Endodermal cell (in vitro differentiated cells): ENCODE data around the gene PLEKHG4B. TPM values are rescaled to one million over a fixed set of nuclear protein-coding genes. Genes with fewer than 3 reads are reported as not detected.

Experiments
- DNase-seq: peaks from one replicate; pipeline ENCODE4 v3.0.0-alpha.2; 2017
- H3K27ac ChIP-seq: 2 replicates; pipeline ENCODE4 v1.5.1; 2013; ENCODE audit warnings: mild to moderate bottlenecking, low read depth, low read length, moderate library complexity
- H3K27me3 ChIP-seq: 2 replicates; pipeline ENCODE4 v1.6.1; 2013; ENCODE audit warnings: mild to moderate bottlenecking, low read length, moderate library complexity; ENCODE audit not compliant: insufficient read depth, control insufficient read depth, poor library complexity, severe bottlenecking
- H3K36me3 ChIP-seq: 2 replicates; pipeline ENCODE4 v1.7.0; 2013; ENCODE audit warnings: mild to moderate bottlenecking, low read length, moderate library complexity; ENCODE audit not compliant: control insufficient read depth, insufficient read depth
- H3K4me1 ChIP-seq: one replicate; pipeline ENCODE4 v1.7.0; 2013; ENCODE audit warnings: low read length; ENCODE audit not compliant: control insufficient read depth, insufficient read depth
- H3K4me3 ChIP-seq: 2 replicates; pipeline ENCODE4 v1.5.1; 2013; ENCODE audit warnings: mild to moderate bottlenecking, low read length, moderate library complexity
- H3K9ac ChIP-seq: 2 replicates; pipeline ENCODE4 v1.6.1; 2013; ENCODE audit warnings: mild to moderate bottlenecking, low read length, moderate library complexity; ENCODE audit not compliant: poor library complexity, severe bottlenecking; ENCODE audit errors: extremely low read depth
- H3K9me3 ChIP-seq: 2 replicates; pipeline ENCODE4 v1.6.1; 2013; ENCODE audit warnings: mild to moderate bottlenecking, low read length, moderate library complexity; ENCODE audit not compliant: control insufficient read depth
- H3K27ac Mint-ChIP-seq: 2 replicates; pipeline ENCODE4 v1.8.0; 2020; ENCODE audit warnings: mixed read lengths
- H3K27me3 Mint-ChIP-seq: 2 replicates; pipeline ENCODE4 v1.8.0; 2021; ENCODE audit warnings: mild to moderate bottlenecking, mixed read lengths; ENCODE audit not compliant: insufficient read depth
- H3K36me3 Mint-ChIP-seq: 2 replicates; pipeline ENCODE4 v1.8.0; 2020; ENCODE audit warnings: low read depth, mixed read lengths
- H3K4me1 Mint-ChIP-seq: 2 replicates; pipeline ENCODE4 v1.8.0; 2020; ENCODE audit warnings: mixed read lengths
- H3K4me3 Mint-ChIP-seq: 2 replicates; pipeline ENCODE4 v1.8.0; 2020; ENCODE audit warnings: mild to moderate bottlenecking, moderate library complexity, mixed read lengths
- H3K9me3 Mint-ChIP-seq: 2 replicates; pipeline ENCODE4 v1.8.0; 2020; ENCODE audit warnings: mild to moderate bottlenecking, mixed read lengths
- WGBS, 2 experiments: methylation state at CpG; one replicate each; pipeline versions ENCODE4 v1.1.5 to v1.1.7; 2013; ENCODE audit warnings: missing lambda C conversion rate in 2 of 2, mixed read lengths in 1 of 2; ENCODE audit not compliant: insufficient coverage in 1 of 2, insufficient read length in 1 of 2; 5-methylcytosine and 5-hydroxymethylcytosine counted together
- total RNA-seq, 2 donors: library from RNA; stranded (reverse); fragmentation: NEBNext Ultra II Directional in 1 of 2; extraction: Animal tissue kit (Norgen Biotek cat#: 25700) in 1 of 2; gene quantifications; 2 replicates in 1 of 2; 3 replicates in 1 of 2; pipeline ENCODE4 v1.2.1, GENCODE V29; 2021
- TF ChIP-seq, protein P1 (sequence below): fragments of 200-600 bp; sonication (generic); conservative IDR thresholded peaks from 2 replicates; pipeline ENCODE4 v1.5.0; 2021; ENCODE audit warnings: antibody characterized with exemption, mild to moderate bottlenecking

PLEKHG4B gene
- total RNA-seq, 2 donors from 2014 or later = 16.3 to 22.8 TPM

GRCh38 chr5:192691-192969 lies 100.7 kb downstream of the PLEKHG4B start:
- TF ChIP-seq, protein P1, sequence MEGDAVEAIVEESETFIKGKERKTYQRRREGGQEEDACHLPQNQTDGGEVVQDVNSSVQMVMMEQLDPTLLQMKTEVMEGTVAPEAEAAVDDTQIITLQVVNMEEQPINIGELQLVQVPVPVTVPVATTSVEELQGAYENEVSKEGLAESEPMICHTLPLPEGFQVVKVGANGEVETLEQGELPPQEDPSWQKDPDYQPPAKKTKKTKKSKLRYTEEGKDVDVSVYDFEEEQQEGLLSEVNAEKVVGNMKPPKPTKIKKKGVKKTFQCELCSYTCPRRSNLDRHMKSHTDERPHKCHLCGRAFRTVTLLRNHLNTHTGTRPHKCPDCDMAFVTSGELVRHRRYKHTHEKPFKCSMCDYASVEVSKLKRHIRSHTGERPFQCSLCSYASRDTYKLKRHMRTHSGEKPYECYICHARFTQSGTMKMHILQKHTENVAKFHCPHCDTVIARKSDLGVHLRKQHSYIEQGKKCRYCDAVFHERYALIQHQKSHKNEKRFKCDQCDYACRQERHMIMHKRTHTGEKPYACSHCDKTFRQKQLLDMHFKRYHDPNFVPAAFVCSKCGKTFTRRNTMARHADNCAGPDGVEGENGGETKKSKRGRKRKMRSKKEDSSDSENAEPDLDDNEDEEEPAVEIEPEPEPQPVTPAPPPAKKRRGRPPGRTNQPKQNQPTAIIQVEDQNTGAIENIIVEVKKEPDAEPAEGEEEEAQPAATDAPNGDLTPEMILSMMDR = no peak
- no peak overlapping the region for H3K27ac Mint-ChIP-seq
- no peak overlapping the region for H3K4me3 Mint-ChIP-seq
- no peak overlapping the region for H3K27ac ChIP-seq
- H3K4me1 Mint-ChIP-seq = peaks cover 7% of the 10 kb centered on the region
- H3K9me3 ChIP-seq = no peaks in the 10 kb centered on the region
- 91% methylated on average over 8 to 9 of the region's 9 CpGs for WGBS, 2 experiments
- H3K4me1 ChIP-seq = no peaks in the 10 kb centered on the region
- no peaks in the 10 kb centered on the region for H3K36me3 Mint-ChIP-seq
- H3K9me3 Mint-ChIP-seq = no peaks in the 10 kb centered on the region
- peaks cover 4% of the 10 kb centered on the region for H3K27me3 Mint-ChIP-seq
- H3K27me3 ChIP-seq = no peaks in the 10 kb centered on the region
- H3K4me3 ChIP-seq = no peak overlapping the region
- H3K9ac ChIP-seq = no peak overlapping the region
- H3K36me3 ChIP-seq = no peaks in the 10 kb centered on the region
- no peak for DNase-seq

GRCh38 chr5:192970-193831 lies 101.2 kb downstream of the PLEKHG4B start:
- H3K9me3 ChIP-seq = no peaks in the 10 kb centered on the region
- H3K9ac ChIP-seq = no peak overlapping the region
- no peaks in the 10 kb centered on the region for H3K9me3 Mint-ChIP-seq
- H3K27me3 Mint-ChIP-seq = peaks cover 4% of the 10 kb centered on the region
- WGBS, 2 experiments = 88 to 100% methylated on average over 2 to 17 of the region's 17 CpGs
- H3K27me3 ChIP-seq = no peaks in the 10 kb centered on the region
- H3K27ac Mint-ChIP-seq = no peak overlapping the region
- TF ChIP-seq, protein P1 = no peak
- H3K36me3 Mint-ChIP-seq = no peaks in the 10 kb centered on the region
- no peaks in the 10 kb centered on the region for H3K36me3 ChIP-seq
- no peak for DNase-seq
- no peaks in the 10 kb centered on the region for H3K4me1 ChIP-seq
- H3K27ac ChIP-seq = no peak overlapping the region
- H3K4me3 Mint-ChIP-seq = no peak overlapping the region
- peaks cover 6% of the 10 kb centered on the region for H3K4me1 Mint-ChIP-seq
- no peak overlapping the region for H3K4me3 ChIP-seq

- 91% methylated on average over 6 to 15 of the region's 15 CpGs for WGBS, 2 experiments
- TF ChIP-seq, protein P1 = no peak
- Mint-ChIP-seq H3K27me3 (peaks cover 4% of the 10 kb centered on the region), H3K9me3 (no peaks in the 10 kb centered on the region), H3K27ac (no peak overlapping the region), H3K36me3 (no peaks in the 10 kb centered on the region), H3K4me3 (no peak overlapping the region), H3K4me1 (no peaks in the 10 kb centered on the region)
- Histone ChIP-seq H3K4me3 (no peak overlapping the region), H3K27ac (no peak overlapping the region), H3K9me3 (no peaks in the 10 kb centered on the region), H3K4me1 (no peaks in the 10 kb centered on the region), H3K27me3 (no peaks in the 10 kb centered on the region), H3K9ac (no peak overlapping the region), H3K36me3 (no peaks in the 10 kb centered on the region)
- no peak for DNase-seq
These were observed 102.1 kb downstream of the PLEKHG4B start for GRCh38 chr5:194102-194501.
